ENCODE results near the gene GNA14. TPM values are rescaled to one million over a fixed set of nuclear protein-coding genes. Genes with fewer than 3 reads are reported as not detected.

The GNA14 gene
- total and polyA plus RNA-seq, 2 of the 8 experiments (the other 6 are each of a cell fraction or from before 2014, with no cell fraction given) = 3.4 to 6.3 TPM

DNA sequence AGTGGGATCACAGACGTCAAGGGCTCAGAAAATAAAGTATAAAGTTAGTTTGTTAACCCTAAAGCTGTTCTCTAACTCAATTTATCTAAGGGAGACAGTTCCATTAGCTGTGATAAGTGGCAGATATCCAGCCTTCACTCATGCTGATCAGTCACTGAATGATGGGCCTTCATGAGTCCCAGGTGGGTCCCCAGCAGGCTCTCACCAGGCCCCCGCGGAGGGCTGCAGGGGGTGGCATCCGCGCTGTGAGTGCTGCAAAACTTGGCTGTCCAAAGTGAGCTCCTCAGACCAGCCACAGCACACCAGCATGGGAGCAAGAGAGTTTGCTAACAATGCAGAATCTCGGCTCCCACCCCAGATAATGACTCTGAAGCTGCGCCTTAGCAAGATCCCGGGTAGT lies 187.2 kb downstream of the GNA14 start:
- H2BK5ac ChIP-seq (ENCODE audit: low read depth, low read length) = no peak overlapping the region

More for the DNA sequence above, 187.2 kb downstream of the GNA14 start:
- Histone ChIP-seq H3K4me3 (ENCODE audit: extremely low read depth in 1 of 4, insufficient read depth in 2 of 4, low read depth in 3 of 4, low read length in 4 of 4) (no peak overlapping the region), H2BK12ac (ENCODE audit: low read depth, low read length) (no peak overlapping the region), H3K23ac (ENCODE audit: insufficient read length) (no peak overlapping the region), H4K20me1 (replicated peaks in 1 of 2; ENCODE audit: control insufficient read depth in 1 of 2, insufficient read depth in 2 of 2, low read length in 2 of 2) (no peaks in the 10 kb centered on the region), H3K14ac (ENCODE audit: insufficient read length) (no peak overlapping the region), H2BK15ac (ENCODE audit: low read length) (no peak overlapping the region), H4K91ac (replicated peaks; ENCODE audit: insufficient read length, low read length) (no peak overlapping the region), H3K27ac (ENCODE audit: low read depth, low read length) (no peak overlapping the region), H3K18ac (ENCODE audit: extremely low read depth, low read length) (no peak overlapping the region), H3K4me2 (ENCODE audit: insufficient read depth in 1 of 2, low read depth in 2 of 2, low read length in 2 of 2) (no peak overlapping the region), H3K9ac (replicated peaks in 1 of 4; ENCODE audit: extremely low read depth in 1 of 4, low read depth in 3 of 4, low read length in 3 of 4) (no peak overlapping the region), H4K5ac (ENCODE audit: insufficient read length, low read depth, low read length) (no peak overlapping the region), H3K56ac (replicated peaks; ENCODE audit: insufficient read length, low read depth, low read length) (no peak overlapping the region), H3K4me1 (replicated peaks in 1 of 4; ENCODE audit: control insufficient read depth in 3 of 4, insufficient read depth in 4 of 4, low read length in 3 of 4) (peaks cover 0 to 4% (median 2%) of the 10 kb centered on the region in 4 experiments; a peak in 4 of 7 replicates), H3K4ac (replicated peaks; ENCODE audit: insufficient read length, low read depth, low read length) (no peak overlapping the region), H3K36me3 (ENCODE audit: control insufficient read depth in 2 of 4, insufficient read depth in 4 of 4, low read length in 3 of 4) (no peaks in the 10 kb centered on the region), H3K79me2 (ENCODE audit: control insufficient read depth in 1 of 2, insufficient read depth in 2 of 2, low read length in 2 of 2) (no peaks in the 10 kb centered on the region), H2AK5ac (ENCODE audit: low read depth, low read length) (no peak overlapping the region), H3K9me3 (ENCODE audit: insufficient read depth in 2 of 2, low read depth in 1 of 2, low read length in 1 of 2) (no peaks in the 10 kb centered on the region), H4K8ac (ENCODE audit: extremely low read depth, insufficient read depth, low read length) (no peak overlapping the region), H2BK20ac (ENCODE audit: low read length) (0 out of 2 replicates have a peak overlapping the region, but pooled peaks have one; percentile 52), H2BK120ac (replicated peaks; ENCODE audit: low read depth, low read length) (no peak overlapping the region), H3K23me2 (ENCODE audit: low read depth, low read length) (no peaks in the 10 kb centered on the region; the same call in 1 of the 2 replicates), H2AFZ (ENCODE audit: low read length) (no peak overlapping the region), H3K27me3 (replicated peaks in 1 of 4; ENCODE audit: control insufficient read depth in 3 of 4, extremely low read depth in 1 of 4, insufficient read depth in 3 of 4, low read length in 3 of 4) (no peaks in the 10 kb centered on the region), H3K79me1 (ENCODE audit: low read depth, low read length) (no peaks in the 10 kb centered on the region)
- DNase-seq (ENCODE audit: low read depth in 1 of 2, low spot score in 2 of 2) (no peak), FAIRE-seq (no peak)
- TF ChIP-seq, protein P1, sequence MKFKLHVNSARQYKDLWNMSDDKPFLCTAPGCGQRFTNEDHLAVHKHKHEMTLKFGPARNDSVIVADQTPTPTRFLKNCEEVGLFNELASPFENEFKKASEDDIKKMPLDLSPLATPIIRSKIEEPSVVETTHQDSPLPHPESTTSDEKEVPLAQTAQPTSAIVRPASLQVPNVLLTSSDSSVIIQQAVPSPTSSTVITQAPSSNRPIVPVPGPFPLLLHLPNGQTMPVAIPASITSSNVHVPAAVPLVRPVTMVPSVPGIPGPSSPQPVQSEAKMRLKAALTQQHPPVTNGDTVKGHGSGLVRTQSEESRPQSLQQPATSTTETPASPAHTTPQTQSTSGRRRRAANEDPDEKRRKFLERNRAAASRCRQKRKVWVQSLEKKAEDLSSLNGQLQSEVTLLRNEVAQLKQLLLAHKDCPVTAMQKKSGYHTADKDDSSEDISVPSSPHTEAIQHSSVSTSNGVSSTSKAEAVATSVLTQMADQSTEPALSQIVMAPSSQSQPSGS (IDR thresholded peaks at IDR 0.05; ENCODE audit: low read length) = no peak
- TF ChIP-seq NANOG (IDR thresholded peaks at IDR 0.05; ENCODE audit: insufficient read depth, low read depth, low read length, poor library complexity, severe bottlenecking) (no peak), TAF1 (IDR thresholded peaks at IDR 0.05; ENCODE audit: low read depth, low read length) (no peak), RXRA (IDR thresholded peaks at IDR 0.05; ENCODE audit: insufficient read depth, low read depth, low read length) (no peak), SP1 (IDR thresholded peaks at IDR 0.05; ENCODE audit: low read depth, low read length) (no peak), GABPA (IDR thresholded peaks at IDR 0.05; ENCODE audit: borderline replicate concordance, insufficient read depth, low read length) (no peak), RBBP5 (IDR thresholded peaks at IDR 0.05; ENCODE audit: borderline replicate concordance, low read depth, low read length) (no peak), CBX5 (IDR thresholded peaks at IDR 0.05; ENCODE audit: low read depth, low read length) (no peak), JUND (IDR thresholded peaks at IDR 0.05; ENCODE audit: low read length) (no peak), KDM4A (IDR thresholded peaks at IDR 0.05; ENCODE audit: low read depth, low read length, severe bottlenecking) (no peak), EGR1 (IDR thresholded peaks at IDR 0.05; ENCODE audit: borderline replicate concordance, low read depth, low read length) (no peak)
- TF ChIP-seq, protein P2, sequence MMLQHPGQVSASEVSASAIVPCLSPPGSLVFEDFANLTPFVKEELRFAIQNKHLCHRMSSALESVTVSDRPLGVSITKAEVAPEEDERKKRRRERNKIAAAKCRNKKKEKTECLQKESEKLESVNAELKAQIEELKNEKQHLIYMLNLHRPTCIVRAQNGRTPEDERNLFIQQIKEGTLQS (IDR thresholded peaks at IDR 0.05; ENCODE audit: insufficient read depth, low read depth, low read length) = no peak
- WGBS, 2 experiments (ENCODE audit: extremely low coverage in 1 of 2, insufficient coverage in 1 of 2, insufficient read length in 1 of 2, insufficient replicate concordance in 2 of 2, low coverage in 1 of 2, low lambda C conversion rate in 2 of 2, missing lambda C conversion rate in 1 of 2) = 70% methylated on average over 8 of the region's 8 CpGs; no CpG with 5 or more reads in 1 of the 2 experiments
- ChIA-PET CTCF (ENCODE audit: partially characterized antibody) (interaction anchor here (0.7 to 14.6 kb wide), 9 partner anchors 11 to 303 kb away, joined by 3 to 384 read pairs (median 3); partner anchors contain the start of gene GNA14), POLR2A (ENCODE audit: partially characterized antibody) (no interaction called here)

Data from H1 (cell line).